ENCODE data around the gene ZNF362.

GRCh38 chr1:33265780-33266605 lies 9.7 kb downstream of the ZNF362 start:
- TF ChIP-seq EZH2 (conservative IDR thresholded peaks at IDR 0.05; ENCODE audit: low read depth, low read length) (no peak), CHD2 (IDR thresholded peaks at IDR 0.05; ENCODE audit: low read depth, low read length) (no peak)
- TF ChIP-seq, protein P1, sequence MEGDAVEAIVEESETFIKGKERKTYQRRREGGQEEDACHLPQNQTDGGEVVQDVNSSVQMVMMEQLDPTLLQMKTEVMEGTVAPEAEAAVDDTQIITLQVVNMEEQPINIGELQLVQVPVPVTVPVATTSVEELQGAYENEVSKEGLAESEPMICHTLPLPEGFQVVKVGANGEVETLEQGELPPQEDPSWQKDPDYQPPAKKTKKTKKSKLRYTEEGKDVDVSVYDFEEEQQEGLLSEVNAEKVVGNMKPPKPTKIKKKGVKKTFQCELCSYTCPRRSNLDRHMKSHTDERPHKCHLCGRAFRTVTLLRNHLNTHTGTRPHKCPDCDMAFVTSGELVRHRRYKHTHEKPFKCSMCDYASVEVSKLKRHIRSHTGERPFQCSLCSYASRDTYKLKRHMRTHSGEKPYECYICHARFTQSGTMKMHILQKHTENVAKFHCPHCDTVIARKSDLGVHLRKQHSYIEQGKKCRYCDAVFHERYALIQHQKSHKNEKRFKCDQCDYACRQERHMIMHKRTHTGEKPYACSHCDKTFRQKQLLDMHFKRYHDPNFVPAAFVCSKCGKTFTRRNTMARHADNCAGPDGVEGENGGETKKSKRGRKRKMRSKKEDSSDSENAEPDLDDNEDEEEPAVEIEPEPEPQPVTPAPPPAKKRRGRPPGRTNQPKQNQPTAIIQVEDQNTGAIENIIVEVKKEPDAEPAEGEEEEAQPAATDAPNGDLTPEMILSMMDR (CRISPR knock-in tag; IDR thresholded peaks at IDR 0.05), result no peak

Measured in HepG2 (cell line).